Loucy (cell line): Measurements from ENCODE around the gene NCR3LG1.

Experiments used
- H2AFZ ChIP-seq: fragments of 200-600 bp; sonication (generic); 2 replicates; pipeline ENCODE4 v1.6.0; 2016; ENCODE audit warnings: antibody characterized with exemption, mild to moderate bottlenecking, low read length, moderate library complexity
- H3F3A ChIP-seq: fragments of 200-600 bp; 2 replicates; pipeline ENCODE4 v1.6.0; 2016; ENCODE audit warnings: antibody characterized with exemption, low read depth, mild to moderate bottlenecking
- H3K27me3 ChIP-seq: fragments of 200-600 bp; sonication (generic); 2 replicates; pipeline ENCODE4 v1.6.1; 2014; ENCODE audit warnings: low read length, mild to moderate bottlenecking; ENCODE audit not compliant: insufficient read depth, poor library complexity, severe bottlenecking
- H3K36me3 ChIP-seq: fragments of 200-600 bp; sonication (generic); 2 replicates; pipeline ENCODE4 v1.6.1; 2016; ENCODE audit warnings: low read length; ENCODE audit not compliant: insufficient read depth
- H3K4me1 ChIP-seq: fragments of 200-600 bp; sonication (generic); 2 replicates; pipeline ENCODE4 v1.5.1; 2014; ENCODE audit warnings: low read length, mild to moderate bottlenecking; ENCODE audit not compliant: insufficient read depth, poor library complexity, severe bottlenecking
- H3K4me2 ChIP-seq: fragments of 200-600 bp; sonication (generic); 2 replicates; pipeline ENCODE4 v1.6.0; 2014; ENCODE audit warnings: antibody characterized with exemption, low read length, low read depth, mild to moderate bottlenecking; ENCODE audit not compliant: poor library complexity, severe bottlenecking
- H3K4me3 ChIP-seq: fragments of 200-600 bp; sonication (generic); 2 replicates; pipeline ENCODE4 v1.5.1; 2014; ENCODE audit warnings: low read length, mild to moderate bottlenecking, mixed read lengths; ENCODE audit not compliant: poor library complexity, severe bottlenecking
- H3K79me2 ChIP-seq: fragments of 200-600 bp; sonication (generic); 2 replicates; pipeline ENCODE4 v1.6.1; 2014; ENCODE audit warnings: low read length; ENCODE audit not compliant: insufficient read depth
- H3K9ac ChIP-seq: fragments of 200-600 bp; sonication (generic); 2 replicates; pipeline ENCODE4 v1.6.0; 2014; ENCODE audit warnings: mild to moderate bottlenecking, low read depth, low read length, moderate library complexity; ENCODE audit not compliant: poor library complexity, severe bottlenecking
- H3K9me2 ChIP-seq: fragments of 200-600 bp; sonication (generic); replicated peaks from 2 replicates; pipeline ENCODE4 v1.6.1; 2016; ENCODE audit warnings: low read depth, low read length, mixed read lengths
- H3K9me3 ChIP-seq: fragments of 200-600 bp; sonication (generic); 2 replicates; pipeline ENCODE4 v1.6.1; 2014; ENCODE audit warnings: mild to moderate bottlenecking, antibody characterized with exemption, low read length, low read depth; ENCODE audit not compliant: insufficient read depth
- H4K20me1 ChIP-seq: fragments of 200-600 bp; sonication (generic); 2 replicates; pipeline ENCODE4 v1.6.0; 2014; ENCODE audit warnings: antibody characterized with exemption, low read length, mild to moderate bottlenecking; ENCODE audit not compliant: insufficient read depth, poor library complexity, severe bottlenecking
- EZH2phosphoT487 ChIP-seq: fragments of 200-600 bp; IDR thresholded peaks from 2 replicates; pipeline ENCODE4 v1.6.1; 2018; ENCODE audit warnings: antibody characterized with exemption, mild to moderate bottlenecking, moderate library complexity, borderline replicate concordance
- TF ChIP-seq, protein P1 (sequence below): fragments of 200-600 bp; sonication (generic); conservative IDR thresholded peaks from 2 replicates; pipeline ENCODE4 v1.5.1; 2014; ENCODE audit warnings: mild to moderate bottlenecking, antibody characterized with exemption, low read length

The NCR3LG1 gene

DNA sequence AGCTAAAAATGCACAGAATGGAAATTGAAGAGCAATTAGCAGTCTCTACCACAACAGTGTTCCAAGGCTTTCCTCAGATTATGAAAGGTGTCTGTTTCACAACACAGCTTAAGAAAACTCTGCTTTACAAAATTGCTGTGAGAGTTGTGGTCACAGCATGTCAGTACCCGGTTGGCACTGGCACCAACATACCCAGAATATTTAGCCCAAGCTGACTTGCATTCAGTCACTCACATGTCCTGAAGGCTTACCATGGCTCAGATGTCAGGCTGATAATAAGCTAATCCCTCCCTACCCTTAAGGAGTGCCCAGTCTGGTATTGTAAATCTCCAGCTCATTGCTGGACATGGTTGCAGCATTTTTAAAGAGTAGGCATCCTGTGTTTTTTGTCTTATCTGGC is 14.9 kb downstream of the NCR3LG1 start:
- Histone ChIP-seq H3K27me3 (no peaks in the 10 kb centered on the region), H3F3A (no peaks in the 10 kb centered on the region), H4K20me1 (no peaks in the 10 kb centered on the region), H3K79me2 (no peaks in the 10 kb centered on the region), H3K9ac (no peak overlapping the region), H3K4me3 (no peak overlapping the region), H3K4me1 (no peaks in the 10 kb centered on the region), H3K9me2 (no peaks in the 10 kb centered on the region), H2AFZ (no peak overlapping the region), H3K4me2 (no peak overlapping the region), H3K36me3 (peaks cover 17% of the 10 kb centered on the region; the same call in 1 of the 2 replicates), H3K9me3 (peaks cover 27% of the 10 kb centered on the region)
- no peak for TF ChIP-seq EZH2phosphoT487
- TF ChIP-seq, protein P1, sequence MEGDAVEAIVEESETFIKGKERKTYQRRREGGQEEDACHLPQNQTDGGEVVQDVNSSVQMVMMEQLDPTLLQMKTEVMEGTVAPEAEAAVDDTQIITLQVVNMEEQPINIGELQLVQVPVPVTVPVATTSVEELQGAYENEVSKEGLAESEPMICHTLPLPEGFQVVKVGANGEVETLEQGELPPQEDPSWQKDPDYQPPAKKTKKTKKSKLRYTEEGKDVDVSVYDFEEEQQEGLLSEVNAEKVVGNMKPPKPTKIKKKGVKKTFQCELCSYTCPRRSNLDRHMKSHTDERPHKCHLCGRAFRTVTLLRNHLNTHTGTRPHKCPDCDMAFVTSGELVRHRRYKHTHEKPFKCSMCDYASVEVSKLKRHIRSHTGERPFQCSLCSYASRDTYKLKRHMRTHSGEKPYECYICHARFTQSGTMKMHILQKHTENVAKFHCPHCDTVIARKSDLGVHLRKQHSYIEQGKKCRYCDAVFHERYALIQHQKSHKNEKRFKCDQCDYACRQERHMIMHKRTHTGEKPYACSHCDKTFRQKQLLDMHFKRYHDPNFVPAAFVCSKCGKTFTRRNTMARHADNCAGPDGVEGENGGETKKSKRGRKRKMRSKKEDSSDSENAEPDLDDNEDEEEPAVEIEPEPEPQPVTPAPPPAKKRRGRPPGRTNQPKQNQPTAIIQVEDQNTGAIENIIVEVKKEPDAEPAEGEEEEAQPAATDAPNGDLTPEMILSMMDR, result no peak

DNA sequence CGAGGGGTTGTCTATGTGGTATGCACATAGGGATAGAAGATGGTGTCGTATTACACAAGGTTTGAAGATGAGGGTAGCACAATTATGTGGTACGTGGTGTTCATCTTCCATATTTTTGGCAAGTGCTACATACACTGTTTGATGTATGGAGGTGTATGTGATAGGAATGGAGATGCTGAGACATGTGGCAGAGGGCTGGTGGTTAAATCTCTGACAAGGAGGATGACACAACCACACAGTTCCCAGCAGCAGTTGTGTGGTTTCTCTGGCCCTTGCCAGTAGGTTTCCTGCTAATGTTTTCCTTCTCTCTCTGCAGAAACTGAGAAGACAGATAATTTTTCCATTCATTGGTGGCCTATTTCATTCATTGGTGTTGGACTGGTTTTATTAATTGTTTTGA is 17.0 kb downstream of the NCR3LG1 start:
- Histone ChIP-seq H2AFZ (no peak overlapping the region), H3K4me1 (no peaks in the 10 kb centered on the region), H3K36me3 (peaks cover 22% of the 10 kb centered on the region; the same call in 1 of the 2 replicates), H3K79me2 (no peaks in the 10 kb centered on the region), H3K9ac (no peak overlapping the region), H3K27me3 (no peaks in the 10 kb centered on the region), H3K9me2 (no peaks in the 10 kb centered on the region), H3K4me3 (no peak overlapping the region), H3F3A (no peaks in the 10 kb centered on the region), H3K9me3 (peaks cover 45% of the 10 kb centered on the region), H3K4me2 (no peak overlapping the region), H4K20me1 (no peaks in the 10 kb centered on the region)
- TF ChIP-seq, protein P1, result no peak
- TF ChIP-seq EZH2phosphoT487, result no peak

DNA sequence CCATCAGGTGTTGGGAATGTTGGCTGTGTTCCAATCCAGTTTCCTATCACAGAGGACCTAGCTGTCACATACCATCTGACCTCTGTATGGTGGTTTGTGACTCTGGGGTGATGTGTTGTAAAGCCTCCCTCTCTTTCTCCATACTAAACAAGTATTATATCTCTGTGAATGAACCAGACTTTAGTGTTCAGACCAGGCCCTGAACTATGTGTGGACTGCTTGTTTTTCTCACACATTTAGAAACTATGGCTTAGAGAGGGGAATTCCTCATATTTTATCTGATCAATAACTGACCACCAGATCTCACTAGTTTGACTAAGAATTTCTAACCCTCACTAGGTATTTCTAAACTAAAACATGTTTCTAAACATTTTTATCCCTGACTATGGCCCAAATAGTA is 17.5 kb downstream of the NCR3LG1 start:
- Histone ChIP-seq H3K27me3 (no peaks in the 10 kb centered on the region), H3F3A (no peaks in the 10 kb centered on the region), H3K36me3 (peaks cover 22% of the 10 kb centered on the region; the same call in 1 of the 2 replicates), H3K9me2 (no peaks in the 10 kb centered on the region), H3K4me2 (no peak overlapping the region), H3K9me3 (peaks cover 45% of the 10 kb centered on the region), H4K20me1 (no peaks in the 10 kb centered on the region), H3K79me2 (no peaks in the 10 kb centered on the region), H3K4me3 (no peak overlapping the region), H3K4me1 (no peaks in the 10 kb centered on the region), H3K9ac (no peak overlapping the region), H2AFZ (no peak overlapping the region)
- TF ChIP-seq, protein P1, result no peak
- no peak for TF ChIP-seq EZH2phosphoT487
